ENCODE measurements around the gene SLC26A8. TPM values are rescaled to one million over a fixed set of nuclear protein-coding genes. Genes with fewer than 3 reads are reported as not detected.
"Not testable (repeated sequence)": the region's sequence is repeated elsewhere in the genome, so short reads cannot be mapped to it uniquely, and the experiment has no call there.

Gene SLC26A8
- total RNA-seq, 4 donors from 2014 or later: 0.13 to 0.89 (median 0.60) TPM

GRCh38 chr6:35942355-35942754, 82.1 kb downstream of the SLC26A8 start:
- H3K4me1 ChIP-seq: no peaks in the 10 kb centered on the region
- H3K27ac ChIP-seq: no peak overlapping the region
- no peak overlapping the region for H3K4me3 ChIP-seq (replicated peaks in 1 of 3)
- no peaks in the 10 kb centered on the region for H3K9me3 ChIP-seq
- intact Hi-C loops (cut with DNase I): no loop called here
- no peak for DNase-seq
- no peaks in the 10 kb centered on the region for H3K36me3 ChIP-seq
- TF ChIP-seq CTCF (IDR thresholded peaks at IDR 0.05) (no peak), POLR2A (IDR thresholded peaks at IDR 0.05) (no peak)
- no peaks in the 10 kb centered on the region for H3K27me3 ChIP-seq

GRCh38 chr6:35941170-35941569, 83.3 kb downstream of the SLC26A8 start:
- H3K36me3 ChIP-seq; intact Hi-C loops (cut with DNase I); H3K4me1 ChIP-seq; DNase-seq; H3K4me3 ChIP-seq (replicated peaks in 1 of 3); H3K27me3 ChIP-seq; H3K9me3 ChIP-seq; H3K27ac ChIP-seq: not testable (repeated sequence)
- WGBS, 2 donors: 90% methylated on average over 7 of the region's 7 CpGs

DNA sequence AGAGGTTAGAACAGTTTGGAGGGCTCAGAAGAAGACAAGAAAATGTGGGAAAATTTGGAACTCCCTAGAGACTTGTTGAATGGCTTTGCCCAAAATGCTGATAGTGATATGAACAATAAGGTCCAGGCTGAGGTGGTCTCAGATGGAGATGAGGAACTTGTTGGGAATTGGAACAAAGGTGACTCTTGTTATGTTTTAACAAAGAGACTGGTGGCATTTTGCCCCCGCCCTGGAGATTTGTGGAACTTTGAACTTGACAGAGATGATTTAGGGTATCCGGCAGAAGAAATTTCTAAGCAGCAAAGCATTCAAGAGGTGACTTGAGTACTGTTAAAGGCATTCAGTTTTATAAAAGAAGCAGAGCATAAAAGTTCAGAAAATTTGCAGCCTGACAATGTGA, 84.4 kb downstream of the SLC26A8 start:
- H3K4me1 ChIP-seq; H3K27me3 ChIP-seq; H3K9me3 ChIP-seq; H3K27ac ChIP-seq; intact Hi-C loops (cut with DNase I); H3K4me3 ChIP-seq (replicated peaks in 1 of 3); H3K36me3 ChIP-seq; DNase-seq: not testable (repeated sequence)
- 92 to 94% methylated on average over 2 of the region's 2 CpGs for WGBS, 2 donors

GRCh38 chr6:35939259-35939658, 85.2 kb downstream of the SLC26A8 start:
- H3K4me1 ChIP-seq; H3K27me3 ChIP-seq; DNase-seq; H3K4me3 ChIP-seq (replicated peaks in 1 of 3); intact Hi-C loops (cut with DNase I); H3K27ac ChIP-seq; H3K9me3 ChIP-seq; H3K36me3 ChIP-seq: not testable (repeated sequence)
- 85 to 89% methylated on average over 5 of the region's 5 CpGs for WGBS, 2 donors

DNA sequence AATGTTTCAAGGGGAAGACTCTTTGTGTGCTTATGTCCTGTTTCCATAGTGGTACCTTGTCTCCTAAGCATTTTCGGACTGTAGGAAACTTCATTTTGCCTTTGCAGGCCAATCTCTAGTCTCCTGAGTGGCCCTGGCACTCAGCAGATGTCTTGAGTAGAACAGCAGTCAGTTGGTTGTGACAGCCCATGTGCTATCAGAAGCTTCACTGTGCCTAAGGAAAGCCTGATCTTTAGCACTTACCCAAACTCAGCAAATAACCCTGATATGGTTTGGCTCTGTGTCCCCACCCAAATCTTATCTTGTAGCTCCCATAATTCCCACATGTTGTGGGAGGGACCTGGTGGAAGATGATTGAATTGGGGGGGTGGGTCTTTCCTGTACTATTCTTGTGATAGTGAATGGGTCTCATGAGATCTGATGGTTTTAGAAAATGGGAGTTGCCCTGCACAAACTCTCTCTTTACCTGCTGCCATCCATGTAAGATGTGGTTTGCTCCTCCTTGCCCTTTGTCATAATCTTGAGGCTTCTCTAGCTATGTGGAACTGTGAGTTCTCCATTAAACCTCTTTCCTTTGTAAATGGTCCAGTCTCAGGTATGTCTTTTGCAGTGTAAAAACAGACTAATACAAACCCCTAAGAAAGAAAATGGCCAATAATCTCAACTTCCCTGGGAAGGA, 87.6 kb downstream of the SLC26A8 start:
- Histone ChIP-seq H3K4me1 (no peaks in the 10 kb centered on the region), H3K36me3 (no peaks in the 10 kb centered on the region), H3K4me3 (replicated peaks in 1 of 3) (no peak overlapping the region), H3K27ac (no peak overlapping the region), H3K9me3 (no peaks in the 10 kb centered on the region), H3K27me3 (no peaks in the 10 kb centered on the region)
- no peak for TF ChIP-seq CTCF (IDR thresholded peaks at IDR 0.05)
- TF ChIP-seq POLR2A (IDR thresholded peaks at IDR 0.05): no peak
- WGBS, 2 donors: 88% methylated on average over 1 of the region's 1 CpG
- DNase-seq: no peak
- intact Hi-C loops (cut with DNase I): no loop called here

DNA sequence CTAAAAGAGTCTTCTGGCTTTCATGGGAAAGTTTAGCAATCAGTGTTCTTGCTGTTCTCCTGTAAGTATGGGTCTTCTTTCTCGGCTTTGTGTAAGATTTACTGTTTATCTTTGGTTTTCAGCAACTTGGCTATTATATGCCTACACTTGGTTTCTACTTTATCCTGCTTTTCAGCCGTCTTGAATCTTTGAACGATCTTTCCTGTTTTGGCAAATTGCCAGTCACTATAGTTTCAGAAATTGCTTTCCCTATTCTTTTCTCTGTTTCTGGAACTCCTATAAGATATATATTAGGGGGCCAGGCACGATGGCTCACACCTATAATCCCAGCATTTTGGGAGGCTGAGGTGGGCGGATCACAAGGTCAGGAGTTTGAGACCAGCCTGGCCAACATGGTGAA, 89.0 kb downstream of the SLC26A8 start:
- no peaks in the 10 kb centered on the region for H3K4me1 ChIP-seq
- no peak overlapping the region for H3K27ac ChIP-seq
- no peak for DNase-seq
- intact Hi-C loops (cut with DNase I): no loop called here
- no peaks in the 10 kb centered on the region for H3K27me3 ChIP-seq
- no peak for TF ChIP-seq CTCF (IDR thresholded peaks at IDR 0.05)
- no peaks in the 10 kb centered on the region for H3K36me3 ChIP-seq
- no peak overlapping the region for H3K4me3 ChIP-seq (replicated peaks in 1 of 3)
- 55 to 56% methylated on average over 5 of the region's 5 CpGs for WGBS, 2 donors
- no peaks in the 10 kb centered on the region for H3K9me3 ChIP-seq

- H3K4me1 ChIP-seq: no peaks in the 10 kb centered on the region
- no peaks in the 10 kb centered on the region for H3K27me3 ChIP-seq
- H3K27ac ChIP-seq: no peak overlapping the region
- TF ChIP-seq POLR2A (IDR thresholded peaks at IDR 0.05) (no peak), CTCF (IDR thresholded peaks at IDR 0.05) (no peak)
- no peak for DNase-seq
- H3K9me3 ChIP-seq: no peaks in the 10 kb centered on the region
- intact Hi-C loops (cut with DNase I): no loop called here
- WGBS, 2 donors: 34 to 38% methylated on average over 2 of the region's 2 CpGs
- no peak overlapping the region for H3K4me3 ChIP-seq (replicated peaks in 1 of 3)
- H3K36me3 ChIP-seq: no peaks in the 10 kb centered on the region
Measured at GRCh38 chr6:35933844-35934243, 90.6 kb downstream of the SLC26A8 start.

- H3K4me3 ChIP-seq (replicated peaks in 1 of 3); H3K27ac ChIP-seq; DNase-seq; H3K9me3 ChIP-seq; H3K4me1 ChIP-seq; H3K27me3 ChIP-seq; intact Hi-C loops (cut with DNase I); H3K36me3 ChIP-seq: not testable (repeated sequence)
- 84 to 93% methylated on average over 10 of the region's 10 CpGs for WGBS, 2 donors
Measured at GRCh38 chr6:35931873-35932272, 92.6 kb downstream of the SLC26A8 start.
